ENCODE results near the gene SPDYE2B.
A peak's percentile ranks its signal among the peaks of the same experiment; 100 is the strongest.
"Not testable (repeated sequence)": the region's sequence is repeated elsewhere in the genome, so short reads cannot be mapped to it uniquely, and the experiment has no call there.

The SPDYE2B gene

DNA sequence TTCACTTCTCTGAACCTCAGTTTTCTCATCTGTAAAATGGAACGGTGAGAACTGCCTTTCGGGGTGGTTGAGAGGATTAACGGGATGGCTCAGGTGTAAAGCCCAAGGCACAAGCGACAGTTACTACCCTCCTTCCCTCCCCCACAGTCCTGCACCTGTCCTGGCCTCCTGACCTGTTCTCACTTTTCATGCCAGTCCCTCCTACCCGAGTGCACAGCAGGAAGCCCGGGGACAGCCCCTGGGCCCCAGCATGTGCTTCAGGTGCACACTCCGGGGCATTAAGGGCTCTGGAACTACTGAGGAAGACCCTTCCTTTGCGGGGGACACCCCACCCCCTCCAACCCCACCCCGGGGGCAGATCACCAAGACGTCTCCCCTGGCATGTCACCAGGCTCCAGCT, 34.2 kb upstream of the SPDYE2B start:
- H3K4me3 ChIP-seq (ENCODE audit: low read length); H3K4me1 ChIP-seq (ENCODE audit: control insufficient read depth, insufficient read depth, low read length); H3K4me2 ChIP-seq (ENCODE audit: low read length); H3K9me3 ChIP-seq (replicated peaks; ENCODE audit: low read length); H3K36me3 ChIP-seq (ENCODE audit: insufficient read depth, low read length); H3K27me3 ChIP-seq (ENCODE audit: control insufficient read depth, insufficient read depth, low read length); H3K9ac ChIP-seq (ENCODE audit: low read depth, low read length): not testable (repeated sequence)

DNA sequence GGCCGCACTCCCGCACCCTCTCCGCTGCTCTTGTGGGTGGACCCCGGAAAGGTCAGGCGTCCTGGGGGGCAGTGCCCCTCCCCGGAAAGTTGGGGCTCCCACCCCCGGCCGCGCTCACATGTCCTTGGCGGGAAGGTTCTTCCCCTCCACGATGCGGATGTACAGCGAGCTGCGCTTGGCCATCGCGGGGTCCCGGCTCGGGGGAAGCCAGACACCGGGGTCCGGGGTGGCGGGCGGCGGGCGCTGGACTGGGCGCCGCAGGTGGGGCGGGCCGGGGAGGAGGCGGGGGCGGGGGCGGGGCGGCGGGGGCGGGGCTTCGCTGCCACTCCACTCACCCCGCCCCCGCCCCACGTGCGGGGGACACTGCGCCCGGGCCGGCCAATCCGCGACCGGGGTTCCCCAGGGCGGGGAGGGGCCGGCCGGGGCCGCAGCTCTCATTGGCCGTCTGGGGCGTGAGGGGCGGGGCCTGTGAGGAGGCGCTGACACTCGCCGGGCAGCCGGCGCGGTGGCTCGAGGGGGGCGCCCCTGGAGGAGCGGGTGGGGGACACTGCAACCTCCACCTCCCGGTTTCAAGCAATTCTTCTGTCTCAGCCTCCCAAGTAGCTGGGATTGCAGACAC, 33.5 kb upstream of the SPDYE2B start, which contains the start of gene RASA4:
Gene RASA4, minus strand, starts transcription at position 250 of the 619 bp plus-strand sequence. Its CDS starts 67 bp downstream, at position 183.
- not testable (repeated sequence) for H3K4me1 ChIP-seq (ENCODE audit: control insufficient read depth, insufficient read depth, low read length); H3K36me3 ChIP-seq (ENCODE audit: insufficient read depth, low read length); H3K9me3 ChIP-seq (replicated peaks; ENCODE audit: low read length); H3K27me3 ChIP-seq (ENCODE audit: control insufficient read depth, insufficient read depth, low read length); H3K9ac ChIP-seq (ENCODE audit: low read depth, low read length)
- Histone ChIP-seq H3K4me2 (ENCODE audit: low read length) (peak within 1 kb of the TSS; percentile 49), H3K4me3 (ENCODE audit: low read length) (peak within 1 kb of the TSS; percentile 55)

DNA sequence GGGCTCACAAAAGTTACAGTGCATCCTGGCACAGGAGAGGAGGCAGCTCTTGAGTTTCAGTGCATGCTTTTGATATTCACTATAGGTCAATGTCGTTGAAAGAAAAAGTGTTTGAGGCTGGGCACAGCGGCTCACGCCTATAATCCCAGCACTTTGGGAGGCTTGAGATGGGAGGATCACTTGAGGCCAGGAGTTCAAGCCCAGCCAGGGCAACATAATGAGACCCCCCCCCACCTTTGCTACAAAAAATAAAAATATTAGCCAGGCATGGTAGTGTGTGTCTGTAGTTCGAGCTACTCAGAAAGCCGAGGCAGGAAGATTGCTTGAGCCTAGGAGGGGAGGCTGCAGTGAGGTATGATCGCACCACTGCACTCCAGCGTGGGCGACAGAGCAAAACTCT, 32.0 kb upstream of the SPDYE2B start:
- not testable (repeated sequence) for H3K9me3 ChIP-seq (replicated peaks; ENCODE audit: low read length); H3K27me3 ChIP-seq (ENCODE audit: control insufficient read depth, insufficient read depth, low read length); H3K36me3 ChIP-seq (ENCODE audit: insufficient read depth, low read length); H3K9ac ChIP-seq (ENCODE audit: low read depth, low read length); H3K4me3 ChIP-seq (ENCODE audit: low read length); H3K4me2 ChIP-seq (ENCODE audit: low read length); H3K4me1 ChIP-seq (ENCODE audit: control insufficient read depth, insufficient read depth, low read length)

- H3K9ac ChIP-seq (ENCODE audit: low read depth, low read length); H3K4me3 ChIP-seq (ENCODE audit: low read length); H3K4me2 ChIP-seq (ENCODE audit: low read length); H3K9me3 ChIP-seq (replicated peaks; ENCODE audit: low read length); H3K4me1 ChIP-seq (ENCODE audit: control insufficient read depth, insufficient read depth, low read length); H3K36me3 ChIP-seq (ENCODE audit: insufficient read depth, low read length); H3K27me3 ChIP-seq (ENCODE audit: control insufficient read depth, insufficient read depth, low read length): not testable (repeated sequence)
Observed at GRCh38 chr7:102627271-102627904, 22.7 kb upstream of the SPDYE2B start.

DNA sequence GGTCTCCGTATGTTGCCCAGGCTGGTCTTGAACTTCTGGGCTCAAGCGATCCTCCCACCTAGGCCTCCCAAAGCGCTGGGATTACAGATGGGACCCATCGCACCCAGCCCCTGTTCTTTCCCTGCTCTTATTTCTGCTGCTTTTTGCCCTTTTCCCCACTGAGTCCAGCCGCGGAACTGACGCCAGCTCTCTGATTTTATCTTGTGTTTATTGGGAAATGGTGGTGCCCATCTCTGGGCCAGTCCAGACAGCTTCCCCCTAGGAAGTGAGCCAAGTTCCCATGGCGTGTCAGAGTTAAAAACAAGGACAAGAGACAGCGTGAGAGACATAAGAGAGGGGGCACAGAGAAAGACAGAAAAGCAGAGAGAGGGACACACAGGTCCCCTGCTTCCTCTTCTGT, 19.5 kb upstream of the SPDYE2B start:
- H3K9me3 ChIP-seq (replicated peaks; ENCODE audit: low read length); H3K27me3 ChIP-seq (ENCODE audit: control insufficient read depth, insufficient read depth, low read length); H3K4me1 ChIP-seq (ENCODE audit: control insufficient read depth, insufficient read depth, low read length); H3K9ac ChIP-seq (ENCODE audit: low read depth, low read length); H3K36me3 ChIP-seq (ENCODE audit: insufficient read depth, low read length); H3K4me3 ChIP-seq (ENCODE audit: low read length); H3K4me2 ChIP-seq (ENCODE audit: low read length): not testable (repeated sequence)

DNA sequence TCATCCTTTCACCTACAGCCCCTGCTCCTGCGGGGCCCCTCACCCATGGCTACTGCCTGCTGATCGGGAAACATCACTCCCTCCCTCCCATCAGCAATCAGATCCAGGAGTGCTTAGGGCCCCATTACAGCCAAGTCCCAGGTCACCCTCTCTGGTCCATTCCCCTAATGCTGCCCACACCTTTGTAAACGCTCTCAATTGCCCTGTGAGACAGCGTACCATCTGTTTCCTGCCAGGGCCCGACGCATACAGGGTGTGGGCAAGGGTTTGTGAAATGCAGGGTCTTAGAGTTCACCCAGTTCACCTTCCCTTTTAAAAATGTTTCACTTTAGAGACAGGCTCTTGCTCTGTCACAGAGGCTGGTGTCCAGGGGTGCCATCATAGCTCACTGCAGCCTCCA, 15.8 kb upstream of the SPDYE2B start:
- H3K4me2 ChIP-seq (ENCODE audit: low read length); H3K9me3 ChIP-seq (replicated peaks; ENCODE audit: low read length); H3K27me3 ChIP-seq (ENCODE audit: control insufficient read depth, insufficient read depth, low read length); H3K4me1 ChIP-seq (ENCODE audit: control insufficient read depth, insufficient read depth, low read length); H3K36me3 ChIP-seq (ENCODE audit: insufficient read depth, low read length); H3K9ac ChIP-seq (ENCODE audit: low read depth, low read length); H3K4me3 ChIP-seq (ENCODE audit: low read length): not testable (repeated sequence)

DNA sequence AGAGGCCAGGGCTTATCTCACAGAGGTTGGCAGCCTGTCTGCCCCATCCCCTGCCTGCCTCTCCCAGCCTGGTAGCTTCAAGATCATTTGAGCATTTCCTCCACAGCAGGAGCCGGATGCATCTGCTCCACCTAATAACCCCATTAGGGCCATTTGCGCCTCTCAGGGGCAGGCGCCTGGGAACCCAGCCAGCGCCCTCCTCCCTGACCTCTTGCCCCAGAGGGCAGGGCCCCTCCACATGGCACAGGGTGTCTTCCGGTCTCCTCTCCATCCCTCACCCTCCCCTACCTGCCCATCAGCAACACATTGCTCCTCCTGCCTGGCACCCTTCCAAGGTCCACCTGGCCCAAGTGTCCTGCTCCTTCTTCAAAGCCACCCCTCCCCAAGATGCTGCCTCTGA, 14.8 kb upstream of the SPDYE2B start:
- not testable (repeated sequence) for H3K4me2 ChIP-seq (ENCODE audit: low read length); H3K9me3 ChIP-seq (replicated peaks; ENCODE audit: low read length); H3K36me3 ChIP-seq (ENCODE audit: insufficient read depth, low read length); H3K27me3 ChIP-seq (ENCODE audit: control insufficient read depth, insufficient read depth, low read length); H3K9ac ChIP-seq (ENCODE audit: low read depth, low read length); H3K4me3 ChIP-seq (ENCODE audit: low read length); H3K4me1 ChIP-seq (ENCODE audit: control insufficient read depth, insufficient read depth, low read length)

GRCh38 chr7:102636956-102637355, 13.2 kb upstream of the SPDYE2B start:
- H3K4me1 ChIP-seq (ENCODE audit: control insufficient read depth, insufficient read depth, low read length); H3K9ac ChIP-seq (ENCODE audit: low read depth, low read length); H3K4me2 ChIP-seq (ENCODE audit: low read length); H3K4me3 ChIP-seq (ENCODE audit: low read length); H3K27me3 ChIP-seq (ENCODE audit: control insufficient read depth, insufficient read depth, low read length); H3K9me3 ChIP-seq (replicated peaks; ENCODE audit: low read length); H3K36me3 ChIP-seq (ENCODE audit: insufficient read depth, low read length): not testable (repeated sequence)

GRCh38 chr7:102638848-102639247, 11.3 kb upstream of the SPDYE2B start:
- not testable (repeated sequence) for H3K4me1 ChIP-seq (ENCODE audit: control insufficient read depth, insufficient read depth, low read length); H3K4me2 ChIP-seq (ENCODE audit: low read length); H3K27me3 ChIP-seq (ENCODE audit: control insufficient read depth, insufficient read depth, low read length); H3K36me3 ChIP-seq (ENCODE audit: insufficient read depth, low read length); H3K9me3 ChIP-seq (replicated peaks; ENCODE audit: low read length); H3K4me3 ChIP-seq (ENCODE audit: low read length); H3K9ac ChIP-seq (ENCODE audit: low read depth, low read length)

GRCh38 chr7:102642691-102643090, 7.4 kb upstream of the SPDYE2B start, which contains the start of gene UPK3BL1:
UPK3BL1 (minus strand) TSS chr7:102642791; CDS start chr7:102642741, 50 bp downstream.
- H3K36me3 ChIP-seq (ENCODE audit: insufficient read depth, low read length); H3K9ac ChIP-seq (ENCODE audit: low read depth, low read length); H3K4me2 ChIP-seq (ENCODE audit: low read length); H3K4me3 ChIP-seq (ENCODE audit: low read length); H3K9me3 ChIP-seq (replicated peaks; ENCODE audit: low read length); H3K27me3 ChIP-seq (ENCODE audit: control insufficient read depth, insufficient read depth, low read length); H3K4me1 ChIP-seq (ENCODE audit: control insufficient read depth, insufficient read depth, low read length): not testable (repeated sequence)

DNA sequence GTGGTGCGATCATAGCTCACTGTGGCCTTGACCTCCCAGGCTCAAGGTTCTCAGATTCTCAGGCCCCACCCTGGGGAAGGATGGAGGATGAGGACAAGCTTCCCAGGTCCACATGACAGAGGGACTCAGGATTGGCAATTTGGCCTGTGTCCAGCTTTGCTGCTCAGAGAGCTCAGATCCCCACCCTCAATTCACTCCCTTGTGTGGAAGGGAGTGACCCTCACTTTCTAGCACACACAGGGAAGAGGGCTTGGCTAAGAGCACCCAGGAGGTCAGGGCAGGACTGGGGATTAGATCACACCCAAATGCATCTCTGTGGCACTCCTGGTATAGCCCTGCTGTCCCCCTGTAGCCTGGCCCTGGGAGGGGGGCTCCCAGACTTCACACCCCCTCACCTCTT, 6.7 kb upstream of the SPDYE2B start:
- H3K4me1 ChIP-seq (ENCODE audit: control insufficient read depth, insufficient read depth, low read length); H3K9me3 ChIP-seq (replicated peaks; ENCODE audit: low read length); H3K4me2 ChIP-seq (ENCODE audit: low read length); H3K9ac ChIP-seq (ENCODE audit: low read depth, low read length); H3K36me3 ChIP-seq (ENCODE audit: insufficient read depth, low read length); H3K4me3 ChIP-seq (ENCODE audit: low read length); H3K27me3 ChIP-seq (ENCODE audit: control insufficient read depth, insufficient read depth, low read length): not testable (repeated sequence)

DNA sequence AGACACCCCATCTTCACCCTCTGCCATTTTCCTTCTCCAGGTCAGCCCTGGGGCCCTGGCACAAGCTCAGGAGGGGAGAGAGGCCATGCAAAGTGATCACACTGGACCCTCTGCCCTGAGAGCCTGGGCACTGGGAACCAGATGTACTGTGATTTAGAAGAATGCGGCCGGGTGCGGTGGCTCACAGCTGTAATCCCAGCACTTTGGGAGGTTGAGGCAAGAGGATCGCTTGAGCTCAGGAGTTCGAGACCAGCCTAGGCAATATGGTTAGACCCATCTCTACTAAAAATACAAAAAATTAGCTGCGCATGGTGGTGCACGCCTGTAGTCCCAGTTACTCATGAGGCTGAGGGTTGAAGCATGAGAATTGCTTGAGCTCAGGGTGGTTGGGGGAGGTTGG, 2.3 kb upstream of the SPDYE2B start:
- H3K9ac ChIP-seq (ENCODE audit: low read depth, low read length); H3K4me1 ChIP-seq (ENCODE audit: control insufficient read depth, insufficient read depth, low read length); H3K9me3 ChIP-seq (replicated peaks; ENCODE audit: low read length); H3K36me3 ChIP-seq (ENCODE audit: insufficient read depth, low read length); H3K4me2 ChIP-seq (ENCODE audit: low read length); H3K4me3 ChIP-seq (ENCODE audit: low read length); H3K27me3 ChIP-seq (ENCODE audit: control insufficient read depth, insufficient read depth, low read length): not testable (repeated sequence)
